ENCODE data around the gene CFAP58. TPM values are rescaled to one million over a fixed set of nuclear protein-coding genes. Genes with fewer than 3 reads are reported as not detected.

CFAP58 gene
- total and polyA plus RNA-seq, 2 donors (not counting 3 experiments of a cell fraction or from before 2014, with no cell fraction given): 0.07 to 0.29 TPM

GRCh38 chr10:104334965-104335650 lies 18.5 kb upstream of the CFAP58 start:
- Histone ChIP-seq H2AFZ (ENCODE audit: low read depth, low read length) (no peak overlapping the region), H3K9me1 (replicated peaks; ENCODE audit: control insufficient read depth, extremely low read depth, insufficient read depth, low read length) (no peaks in the 10 kb centered on the region), H3K27ac (ENCODE audit: insufficient read depth, low read depth, low read length) (no peak overlapping the region), H3K27me3 (ENCODE audit: control insufficient read depth in 2 of 2, insufficient read depth in 2 of 2, low read length in 2 of 2) (no peaks in the 10 kb centered on the region), H3K4me1 (ENCODE audit: control insufficient read depth, extremely low read depth, insufficient read depth, low read length) (peaks cover 63% of the 10 kb centered on the region), H3K79me2 (ENCODE audit: control insufficient read depth, insufficient read depth, low read length) (peaks cover 76% of the 10 kb centered on the region), H3K4me2 (ENCODE audit: insufficient read depth, low read length) (no peak overlapping the region), H3K4me3 (replicated peaks in 1 of 3; ENCODE audit: insufficient read depth in 1 of 3, low read depth in 1 of 3, low read length in 3 of 3) (no peak overlapping the region), H4K20me1 (replicated peaks; ENCODE audit: control insufficient read depth, extremely low read depth, insufficient read depth, low read length) (no peaks in the 10 kb centered on the region), H3K9me3 (replicated peaks; ENCODE audit: control insufficient read depth, insufficient read depth, low read length) (no peaks in the 10 kb centered on the region), H3K9ac (replicated peaks; ENCODE audit: extremely low read depth, insufficient read depth, low read length) (no peak overlapping the region), H3K36me3 (ENCODE audit: control insufficient read depth in 2 of 2, extremely low read depth in 1 of 2, insufficient read depth in 2 of 2, low read length in 2 of 2) (peaks cover 2 to 7% of the 10 kb centered on the region in 2 experiments)
- ChIA-PET POLR2A (interaction anchor here (1.4 kb wide), 1 partner anchor 30 kb away, joined by 3 read pairs; no protein-coding TSS in a partner anchor), CTCF (interaction anchor here (1.2 to 3.7 kb wide), 4 partner anchors 13 to 43 kb away, joined by 3 to 21 read pairs (median 5); no protein-coding TSS in a partner anchor)
- no TSS peak for BruUV-seq (replicated peaks)
- intact Hi-C loops (cut with micrococcal nuclease) (loop anchor here (10.0 kb wide), 2 partner anchors 290 to 430 kb away; no protein-coding TSS in a partner anchor), dilution Hi-C loops (cut with MboI; ENCODE audit: extremely low pct_ligation_motif_present, low sequenced_read_pairs) (no loop called here)
- DNase-seq (ENCODE audit: low read depth, low spot score) (no peak), FAIRE-seq (no peak)
- no peak for TF ChIP-seq POLR2A (IDR thresholded peaks at IDR 0.05; ENCODE audit: low read depth, low read length)
- no peak for TF ChIP-seq MAX (IDR thresholded peaks at IDR 0.05; ENCODE audit: insufficient read depth, insufficient read length)
- no peak for TF ChIP-seq MYC (IDR thresholded peaks at IDR 0.05; ENCODE audit: low read depth, low read length)

- H3K27ac ChIP-seq (ENCODE audit: insufficient read depth, low read depth, low read length): peak overlapping the region; percentile 100
- no peak for FAIRE-seq
- dilution Hi-C loops (cut with MboI; ENCODE audit: extremely low pct_ligation_motif_present, low sequenced_read_pairs): no loop called here
- H3K4me3 ChIP-seq (replicated peaks in 1 of 3; ENCODE audit: insufficient read depth in 1 of 3, low read depth in 1 of 3, low read length in 3 of 3): peak overlapping the region; percentile 64 to 99 (median 94)
- H3K4me2 ChIP-seq (ENCODE audit: insufficient read depth, low read length): peak overlapping the region; percentile 97
- H3K9me1 ChIP-seq (replicated peaks; ENCODE audit: control insufficient read depth, extremely low read depth, insufficient read depth, low read length): no peaks in the 10 kb centered on the region
- H3K9ac ChIP-seq (replicated peaks; ENCODE audit: extremely low read depth, insufficient read depth, low read length): peak overlapping the region; percentile 99
- peaks cover 55% of the 10 kb centered on the region for H3K4me1 ChIP-seq (ENCODE audit: control insufficient read depth, extremely low read depth, insufficient read depth, low read length)
- peaks cover 2 to 7% of the 10 kb centered on the region in 2 experiments for H3K36me3 ChIP-seq (ENCODE audit: control insufficient read depth in 2 of 2, extremely low read depth in 1 of 2, insufficient read depth in 2 of 2, low read length in 2 of 2)
- H3K9me3 ChIP-seq (replicated peaks; ENCODE audit: control insufficient read depth, insufficient read depth, low read length): no peaks in the 10 kb centered on the region
- ChIA-PET CTCF (interaction anchor here (1.1 to 3.7 kb wide), 7 partner anchors 13 to 45 kb away, joined by 4 to 36 read pairs (median 6); partner anchors contain the start of gene CFAP58), POLR2A (interaction anchor here (0.7 to 1.5 kb wide), 4 partner anchors 8 to 68 kb away, joined by 3 to 10 read pairs (median 8); partner anchors contain the start of gene GSTO2)
- intact Hi-C loops (cut with micrococcal nuclease): loop anchor here (1.0 to 10.0 kb wide), 3 partner anchors 32 to 432 kb away; no protein-coding TSS in a partner anchor
- DNase-seq (ENCODE audit: low read depth, low spot score): peak; percentile 47
- peaks cover 61% of the 10 kb centered on the region for H3K79me2 ChIP-seq (ENCODE audit: control insufficient read depth, insufficient read depth, low read length)
- no peak for TF ChIP-seq POLR2AphosphoS5 (IDR thresholded peaks at IDR 0.05; ENCODE audit: insufficient read depth, low read depth, low read length)
- no peak for TF ChIP-seq FOS (IDR thresholded peaks at IDR 0.05; ENCODE audit: borderline replicate concordance, insufficient read depth, low read length)
- TF ChIP-seq CTCF (IDR thresholded peaks at IDR 0.05; ENCODE audit: extremely low read depth in 1 of 2, insufficient read depth in 1 of 2, low read depth in 1 of 2, low read length in 2 of 2): no peak
- TF ChIP-seq EZH2 (IDR thresholded peaks at IDR 0.05; ENCODE audit: borderline replicate concordance, low read depth, low read length, severe bottlenecking): no peak
- no peak for TF ChIP-seq JUN (IDR thresholded peaks at IDR 0.05; ENCODE audit: borderline replicate concordance, insufficient read depth, insufficient read length, low read depth)
- no peak for TF ChIP-seq MYC (IDR thresholded peaks at IDR 0.05; ENCODE audit: low read depth, low read length)
- no peak for TF ChIP-seq POLR2A (IDR thresholded peaks at IDR 0.05; ENCODE audit: low read depth, low read length)
- H4K20me1 ChIP-seq (replicated peaks; ENCODE audit: control insufficient read depth, extremely low read depth, insufficient read depth, low read length): no peaks in the 10 kb centered on the region
- H2AFZ ChIP-seq (ENCODE audit: low read depth, low read length): no peak overlapping the region
- H3K27me3 ChIP-seq (ENCODE audit: control insufficient read depth in 2 of 2, insufficient read depth in 2 of 2, low read length in 2 of 2): no peaks in the 10 kb centered on the region
- BruUV-seq (replicated peaks): TSS peak; percentile 39
Measured at GRCh38 chr10:104336821-104337467, 16.7 kb upstream of the CFAP58 start.
